22Rv1 (cell line): ENCODE data around the gene RAD21L1.

ENCODE experiments used
- H3K27ac ChIP-seq: fragments of 450-650 bp; 2 replicates; pipeline ENCODE4 v1.5.1; 2017
- ZFX ChIP-seq: fragments of 450-650 bp; IDR thresholded peaks from 2 replicates; pipeline ENCODE4 v1.6.1; 2017; ENCODE audit warnings: antibody characterized with exemption, borderline replicate concordance
- TF ChIP-seq, protein P1 (sequence below): fragments of 450-650 bp; IDR thresholded peaks from 2 replicates; pipeline ENCODE4 v1.5.1; 2017; ENCODE audit warnings: mild to moderate bottlenecking

RAD21L1 gene

GRCh38 chr20:1198751-1199150, 27.1 kb upstream of the RAD21L1 start:
- no peak overlapping the region for H3K27ac ChIP-seq

GRCh38 chr20:1199212-1199873, 26.5 kb upstream of the RAD21L1 start:
- no peak overlapping the region for H3K27ac ChIP-seq
- TF ChIP-seq, protein P1, sequence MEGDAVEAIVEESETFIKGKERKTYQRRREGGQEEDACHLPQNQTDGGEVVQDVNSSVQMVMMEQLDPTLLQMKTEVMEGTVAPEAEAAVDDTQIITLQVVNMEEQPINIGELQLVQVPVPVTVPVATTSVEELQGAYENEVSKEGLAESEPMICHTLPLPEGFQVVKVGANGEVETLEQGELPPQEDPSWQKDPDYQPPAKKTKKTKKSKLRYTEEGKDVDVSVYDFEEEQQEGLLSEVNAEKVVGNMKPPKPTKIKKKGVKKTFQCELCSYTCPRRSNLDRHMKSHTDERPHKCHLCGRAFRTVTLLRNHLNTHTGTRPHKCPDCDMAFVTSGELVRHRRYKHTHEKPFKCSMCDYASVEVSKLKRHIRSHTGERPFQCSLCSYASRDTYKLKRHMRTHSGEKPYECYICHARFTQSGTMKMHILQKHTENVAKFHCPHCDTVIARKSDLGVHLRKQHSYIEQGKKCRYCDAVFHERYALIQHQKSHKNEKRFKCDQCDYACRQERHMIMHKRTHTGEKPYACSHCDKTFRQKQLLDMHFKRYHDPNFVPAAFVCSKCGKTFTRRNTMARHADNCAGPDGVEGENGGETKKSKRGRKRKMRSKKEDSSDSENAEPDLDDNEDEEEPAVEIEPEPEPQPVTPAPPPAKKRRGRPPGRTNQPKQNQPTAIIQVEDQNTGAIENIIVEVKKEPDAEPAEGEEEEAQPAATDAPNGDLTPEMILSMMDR: no peak
- TF ChIP-seq ZFX: no peak

More at GRCh38 chr20:1198751-1199150, 27.1 kb upstream of the RAD21L1 start:
- TF ChIP-seq, protein P1: no peak
- TF ChIP-seq ZFX: no peak

DNA sequence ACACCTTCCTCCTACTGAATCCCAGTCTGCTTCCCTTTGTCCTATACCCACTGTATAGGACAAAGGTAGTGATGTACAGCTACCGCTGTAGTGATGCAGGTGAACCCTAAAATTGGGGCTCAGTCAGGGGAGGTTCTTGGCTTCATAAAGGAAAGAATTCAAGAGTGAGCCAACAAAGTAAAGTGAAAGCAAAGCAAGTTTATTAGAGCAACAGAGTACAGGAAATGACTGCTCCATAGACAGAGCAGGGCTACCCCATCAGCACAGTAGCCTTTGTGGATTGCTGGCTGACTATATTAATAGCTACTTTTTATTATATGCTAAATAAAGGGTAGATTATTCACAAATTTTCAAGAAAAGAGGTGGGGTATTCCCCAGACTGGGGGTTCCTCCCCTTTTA, 25.9 kb upstream of the RAD21L1 start:
- no peak overlapping the region for H3K27ac ChIP-seq
- TF ChIP-seq ZFX: no peak
- TF ChIP-seq, protein P1: no peak

- H3K27ac ChIP-seq: no peak within 1 kb of the TSS
- TF ChIP-seq ZFX: no peak
- TF ChIP-seq, protein P1: no peak
These were observed 22.9 kb upstream of the RAD21L1 start, which contains the start of gene C20orf202 for GRCh38 chr20:1202762-1203504. C20orf202 (plus strand) TSS chr20:1203454; CDS start chr20:1203586, 132 bp downstream.

DNA sequence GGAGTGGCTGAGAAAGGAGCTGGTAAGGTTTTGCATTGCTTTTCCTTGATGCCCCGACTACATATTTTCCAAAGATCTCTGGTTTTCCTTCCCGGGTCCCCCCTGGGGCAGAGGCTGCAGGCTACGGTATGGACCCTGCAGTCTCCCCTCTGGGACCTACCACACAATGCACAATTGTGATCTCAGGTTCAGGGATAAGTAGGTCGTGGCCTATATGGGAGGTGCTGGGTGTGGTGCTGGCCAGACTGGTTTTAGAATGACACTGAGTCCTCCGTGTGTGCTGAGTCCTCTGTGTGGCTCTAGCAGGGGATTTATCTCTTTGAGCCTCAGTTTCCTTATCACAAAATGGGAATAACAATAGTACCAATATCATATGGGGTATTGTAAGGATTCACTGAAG, 22.2 kb upstream of the RAD21L1 start:
- H3K27ac ChIP-seq: no peak overlapping the region
- no peak for TF ChIP-seq ZFX
- TF ChIP-seq, protein P1: no peak

DNA sequence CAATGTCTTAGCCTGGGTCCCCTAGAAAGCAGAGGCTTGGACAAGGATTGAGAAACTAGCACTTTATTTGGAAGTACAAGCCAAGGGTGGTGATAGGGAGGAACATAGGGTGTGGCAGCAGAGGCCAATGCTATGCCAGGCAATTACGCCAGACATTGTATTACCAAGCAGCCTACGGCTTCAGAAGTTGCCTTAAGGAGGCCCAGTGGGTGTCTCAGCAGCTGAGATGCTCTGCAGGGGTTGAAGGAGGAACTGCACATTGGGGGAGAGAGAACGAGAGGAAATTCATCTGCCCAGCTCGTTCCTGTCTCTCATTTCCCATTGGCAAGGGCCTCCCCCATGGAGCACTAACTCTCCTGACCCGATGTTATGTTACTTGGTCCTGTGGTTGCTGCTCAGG, 21.7 kb upstream of the RAD21L1 start:
- no peak for TF ChIP-seq ZFX
- TF ChIP-seq, protein P1: no peak
- no peak overlapping the region for H3K27ac ChIP-seq

GRCh38 chr20:1204576-1204975, 21.3 kb upstream of the RAD21L1 start:
- TF ChIP-seq, protein P1: no peak
- no peak for TF ChIP-seq ZFX
- H3K27ac ChIP-seq: no peak overlapping the region
